AG09309 (cell line): Measurements from ENCODE around the gene GAMT.

Source experiments
- DNase-seq: peaks from one replicate; pipeline ENCODE4 v3.0.0-alpha.2; 2010; ENCODE audit warnings: low read depth
- H3K4me3 ChIP-seq: 2 replicates; pipeline ENCODE4 v1.5.1; 2011; ENCODE audit warnings: mild to moderate bottlenecking, low read depth, low read length, moderate library complexity; ENCODE audit not compliant: control insufficient read depth
- TF ChIP-seq, protein P1 (sequence below): IDR thresholded peaks from 2 replicates; pipeline ENCODE4 v1.5.1; 2011; ENCODE audit warnings: mild to moderate bottlenecking, low read depth, low read length, inconsistent platforms; ENCODE audit not compliant: insufficient read depth, control insufficient read depth; ENCODE audit errors: missing control alignments

GAMT gene

GRCh38 chr19:1427221-1427920 is 26.0 kb upstream of the GAMT start:
- TF ChIP-seq, protein P1, sequence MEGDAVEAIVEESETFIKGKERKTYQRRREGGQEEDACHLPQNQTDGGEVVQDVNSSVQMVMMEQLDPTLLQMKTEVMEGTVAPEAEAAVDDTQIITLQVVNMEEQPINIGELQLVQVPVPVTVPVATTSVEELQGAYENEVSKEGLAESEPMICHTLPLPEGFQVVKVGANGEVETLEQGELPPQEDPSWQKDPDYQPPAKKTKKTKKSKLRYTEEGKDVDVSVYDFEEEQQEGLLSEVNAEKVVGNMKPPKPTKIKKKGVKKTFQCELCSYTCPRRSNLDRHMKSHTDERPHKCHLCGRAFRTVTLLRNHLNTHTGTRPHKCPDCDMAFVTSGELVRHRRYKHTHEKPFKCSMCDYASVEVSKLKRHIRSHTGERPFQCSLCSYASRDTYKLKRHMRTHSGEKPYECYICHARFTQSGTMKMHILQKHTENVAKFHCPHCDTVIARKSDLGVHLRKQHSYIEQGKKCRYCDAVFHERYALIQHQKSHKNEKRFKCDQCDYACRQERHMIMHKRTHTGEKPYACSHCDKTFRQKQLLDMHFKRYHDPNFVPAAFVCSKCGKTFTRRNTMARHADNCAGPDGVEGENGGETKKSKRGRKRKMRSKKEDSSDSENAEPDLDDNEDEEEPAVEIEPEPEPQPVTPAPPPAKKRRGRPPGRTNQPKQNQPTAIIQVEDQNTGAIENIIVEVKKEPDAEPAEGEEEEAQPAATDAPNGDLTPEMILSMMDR = no peak
- no peak overlapping the region for H3K4me3 ChIP-seq
- no peak for DNase-seq

DNA sequence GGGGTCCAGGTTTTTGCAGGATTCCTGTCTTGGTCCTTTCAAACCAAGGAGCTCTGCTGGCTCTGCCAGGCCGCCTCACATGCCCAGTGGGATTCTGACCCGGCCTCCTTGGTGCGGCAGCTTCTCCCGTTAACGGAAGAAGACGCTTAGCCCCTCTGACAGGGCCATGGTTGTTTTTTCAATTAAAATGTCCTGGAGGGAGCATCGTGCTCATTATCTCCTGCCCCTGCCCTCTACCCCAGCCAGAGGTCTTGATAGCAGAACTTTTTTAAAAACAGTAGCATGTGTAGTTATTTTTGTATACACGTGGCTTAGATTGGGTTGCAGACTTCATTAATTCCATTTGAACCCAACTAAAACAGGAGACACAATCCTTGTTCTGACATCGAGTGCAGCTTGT is 25.4 kb upstream of the GAMT start:
- DNase-seq = no peak
- TF ChIP-seq, protein P1 = no peak
- H3K4me3 ChIP-seq = no peak overlapping the region

DNA sequence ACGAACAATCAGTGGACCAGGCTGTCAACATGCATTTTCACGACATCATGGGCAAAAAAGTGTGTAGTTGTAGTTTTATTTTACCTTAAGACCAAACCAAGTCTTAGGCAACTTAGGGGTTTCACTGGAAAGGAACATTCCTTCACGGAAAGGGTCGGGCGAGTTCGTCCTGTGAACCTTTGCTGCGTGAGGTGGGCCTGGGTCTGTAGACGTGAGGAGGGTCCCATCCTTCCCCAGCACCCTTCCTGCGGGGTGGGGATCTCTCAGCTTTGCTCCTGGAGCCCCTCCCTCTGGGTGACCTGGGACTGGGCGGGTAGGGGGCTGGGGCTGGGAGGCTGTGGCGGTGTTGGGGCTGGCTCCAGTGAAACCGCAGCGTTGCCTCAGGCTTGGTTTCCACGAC is 24.6 kb upstream of the GAMT start:
- no peak overlapping the region for H3K4me3 ChIP-seq
- no peak for DNase-seq
- TF ChIP-seq, protein P1 = no peak

GRCh38 chr19:1425102-1425837 is 23.9 kb upstream of the GAMT start:
- TF ChIP-seq, protein P1 = no peak
- DNase-seq = no peak
- no peak overlapping the region for H3K4me3 ChIP-seq

GRCh38 chr19:1424192-1424955 is 23.0 kb upstream of the GAMT start:
- TF ChIP-seq, protein P1 = no peak
- DNase-seq = no peak
- H3K4me3 ChIP-seq = no peak overlapping the region

DNA sequence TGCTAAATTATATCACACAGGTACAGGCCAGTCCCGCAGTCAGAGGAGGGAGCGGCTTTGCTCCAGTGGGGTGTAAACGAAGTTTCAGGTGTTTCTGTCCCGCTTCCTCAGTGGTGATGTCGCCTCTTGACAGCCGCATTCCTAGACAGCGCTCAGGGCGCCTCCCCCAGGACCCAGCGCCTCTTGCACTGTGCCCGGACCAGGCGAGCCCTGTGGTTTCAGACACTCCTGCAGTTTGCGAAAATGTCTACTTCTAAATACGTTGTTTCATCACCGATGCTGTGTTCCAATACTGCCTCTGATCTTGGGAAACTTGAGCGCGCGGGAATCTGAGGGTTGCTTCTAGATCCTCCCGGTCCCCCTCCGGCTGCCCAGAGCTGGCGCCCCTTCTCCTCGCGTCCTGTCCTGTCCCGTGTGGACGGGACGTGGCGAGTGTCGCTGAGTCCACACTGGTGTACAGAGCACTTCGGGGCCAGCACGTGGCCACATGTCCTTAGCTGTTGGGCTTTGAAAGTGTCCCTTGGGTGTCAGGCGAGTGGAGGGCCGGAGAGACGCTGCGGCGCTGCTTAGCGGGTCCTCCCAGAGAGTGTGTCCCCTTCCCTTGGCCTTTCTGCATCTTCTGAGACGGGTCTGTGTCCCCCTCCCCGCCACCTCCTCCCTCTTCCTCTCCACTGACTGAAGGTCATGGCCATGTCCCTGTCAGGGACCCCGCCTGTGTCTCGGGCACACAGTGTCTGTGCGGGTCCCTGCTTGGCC is 22.3 kb upstream of the GAMT start:
- DNase-seq = no peak
- no peak overlapping the region for H3K4me3 ChIP-seq
- TF ChIP-seq, protein P1 = no peak
